Endothelial cell of umbilical vein (primary cell): ENCODE results near the gene TMPRSS6. TPM values are rescaled to one million over a fixed set of nuclear protein-coding genes. Genes with fewer than 3 reads are reported as not detected.

ENCODE experiments used
- BruUV-seq: library from RNA; stranded (reverse); fragments of 400-500 nt; replicated peaks from 2 replicates; lab custom pipeline; 2021; lab: Mats Ljungman, UMichigan
- CTCF ChIA-PET: fragments of 300-600, 350-600 bp; sonication (Branson Sonifier 250); formaldehyde crosslinking; loops from one replicate; lab custom pipeline; 2021; ENCODE audit warnings: antibody characterized with exemption, inconsistent platforms; lab: Charles Lee
- POLR2A ChIA-PET: fragments of 300-600, 350-600 bp; sonication (Branson Sonifier 250); formaldehyde crosslinking; loops from one replicate; lab custom pipeline; 2021; ENCODE audit warnings: antibody characterized with exemption, inconsistent platforms; lab: Charles Lee
- DNase-seq: peaks from one replicate; pipeline ENCODE4 v3.0.0-alpha.2; 2011; ENCODE audit warnings: low read depth, low spot score
- FAIRE-seq: peaks from 2 replicates; lab custom pipeline; 2011; peaks lifted over from hg19 to GRCh38; lab: Jason Lieb, UNC
- H2AFZ ChIP-seq: 2 replicates; pipeline ENCODE4 v1.6.0; 2012; ENCODE audit warnings: low read depth, low read length, control low read depth, inconsistent platforms
- H3K27ac ChIP-seq: 2 replicates; pipeline ENCODE4 v1.5.1; 2011; ENCODE audit warnings: low read depth, mild to moderate bottlenecking, control low read depth, low read length, moderate library complexity; ENCODE audit not compliant: insufficient read depth
- H3K27me3 ChIP-seq, 2 experiments: 2 replicates each; pipeline versions ENCODE4 v1.6.0 to v1.6.1; 2011; ENCODE audit warnings: low read length in 2 of 2, mixed read lengths in 1 of 2; ENCODE audit not compliant: control insufficient read depth in 2 of 2, insufficient read depth in 2 of 2
- H3K36me3 ChIP-seq, 2 experiments: 2 replicates in 1 of 2; 3 replicates in 1 of 2; pipeline ENCODE4 v1.5.1; 2011; ENCODE audit warnings: low read length in 2 of 2, mild to moderate bottlenecking in 1 of 2, moderate library complexity in 1 of 2; ENCODE audit not compliant: control insufficient read depth in 2 of 2, insufficient read depth in 2 of 2; ENCODE audit errors: extremely low read depth in 1 of 2
- H3K4me1 ChIP-seq: 3 replicates; pipeline ENCODE4 v1.5.1; 2011; ENCODE audit warnings: mild to moderate bottlenecking, low read length; ENCODE audit not compliant: control insufficient read depth, insufficient read depth; ENCODE audit errors: extremely low read depth
- H3K4me2 ChIP-seq: 2 replicates; pipeline ENCODE4 v1.6.1; 2011; ENCODE audit warnings: low read length, control low read depth, mixed read lengths; ENCODE audit not compliant: insufficient read depth
- H3K4me3 ChIP-seq, 3 experiments: fragments of 200-600 bp in 1 of 3; sonication (generic), shearing (Covaris generic) in 1 of 3; replicated peaks in 1 of 3; 2 replicates each; pipeline ENCODE4 v1.5.1; 2011 to 2016; ENCODE audit warnings: control low read depth in 3 of 3, low read length in 3 of 3, mild to moderate bottlenecking in 2 of 3, inconsistent platforms in 1 of 3, low read depth in 1 of 3, moderate library complexity in 1 of 3; ENCODE audit not compliant: insufficient read depth in 1 of 3
- H3K79me2 ChIP-seq: 2 replicates; pipeline ENCODE4 v1.6.0; 2012; ENCODE audit warnings: low read length, inconsistent platforms; ENCODE audit not compliant: control insufficient read depth, insufficient read depth
- H3K9ac ChIP-seq: replicated peaks from 2 replicates; pipeline ENCODE3; 2011; ENCODE audit warnings: low read length, control low read depth; ENCODE audit not compliant: insufficient read depth; ENCODE audit errors: extremely low read depth
- H3K9me1 ChIP-seq: replicated peaks from 3 replicates; pipeline ENCODE4 v1.6.0; 2011; ENCODE audit warnings: mild to moderate bottlenecking, low read length; ENCODE audit not compliant: control insufficient read depth, insufficient read depth; ENCODE audit errors: extremely low read depth
- H3K9me3 ChIP-seq: replicated peaks from 2 replicates; pipeline ENCODE4 v1.5.1; 2012; ENCODE audit warnings: low read length, inconsistent platforms; ENCODE audit not compliant: control insufficient read depth, insufficient read depth
- H4K20me1 ChIP-seq: replicated peaks from 2 replicates; pipeline ENCODE3; 2011; ENCODE audit warnings: mild to moderate bottlenecking, low read length; ENCODE audit not compliant: control insufficient read depth, insufficient read depth; ENCODE audit errors: extremely low read depth
- EZH2 ChIP-seq: IDR thresholded peaks from 2 replicates; pipeline ENCODE4 v1.6.1; 2012; ENCODE audit warnings: borderline replicate concordance, low read depth, mild to moderate bottlenecking, moderate library complexity, low read length, inconsistent platforms; ENCODE audit not compliant: severe bottlenecking
- FOS ChIP-seq: IDR thresholded peaks from 2 replicates; pipeline ENCODE4 v1.6.1; 2011; ENCODE audit warnings: mild to moderate bottlenecking, low read length, moderate library complexity, borderline replicate concordance; ENCODE audit not compliant: insufficient read depth
- GATA2 ChIP-seq: IDR thresholded peaks from 2 replicates; pipeline ENCODE4 v1.7.0; 2011; ENCODE audit warnings: low read depth, mild to moderate bottlenecking, moderate library complexity, mixed read lengths, low read length; ENCODE audit not compliant: insufficient read length, insufficient read depth
- JUN ChIP-seq: IDR thresholded peaks from 2 replicates; pipeline ENCODE4 v1.6.1; 2011; ENCODE audit warnings: borderline replicate concordance, low read depth; ENCODE audit not compliant: insufficient read length, insufficient read depth
- MYC ChIP-seq: IDR thresholded peaks from one replicate; pipeline ENCODE4 v1.6.1; 2011; ENCODE audit warnings: mild to moderate bottlenecking, low read depth, low read length
- POLR2A ChIP-seq: IDR thresholded peaks from 2 replicates; pipeline ENCODE4 v1.6.1; 2012; ENCODE audit warnings: low read depth, mild to moderate bottlenecking, control low read depth, low read length
- POLR2AphosphoS5 ChIP-seq: IDR thresholded peaks from 2 replicates; pipeline ENCODE4 v1.6.1; 2012; ENCODE audit warnings: low read depth, mild to moderate bottlenecking, control low read depth, low read length, moderate library complexity; ENCODE audit not compliant: insufficient read depth
- dilution Hi-C: fragments of 300-500 bp; cut with MboI; formaldehyde crosslinking; loops from one replicate; pipeline ENCODE4 v1.15.0; 2019; ENCODE audit warnings: low sequenced_read_pairs; ENCODE audit not compliant: extremely low pct_ligation_motif_present
- intact Hi-C: fragments of 100-400 bp; cut with micrococcal nuclease; formaldehyde crosslinking; loops from one replicate; pipeline ENCODE4 v1.10.0; 2022
- polyA plus RNA-seq, 4 experiments: library from polyadenylated mRNA; depleted of rRNA in 3 of 4; stranded (reverse) in 3 of 4; unstranded in 1 of 4; fragments of >200 nt; gene quantifications; 2 replicates each; pipeline versions ENCODE4 v1.2.1 to v1.2.3, GENCODE V29; 2011 to 2012; ENCODE audit warnings: missing spikeins in 1 of 4
- total RNA-seq: library from RNA; stranded (reverse); gene quantifications from 2 replicates; pipeline ENCODE4 v1.2.3, GENCODE V29; 2021
- TF ChIP-seq, protein P1 (sequence below): IDR thresholded peaks from 2 replicates; pipeline ENCODE4 v1.6.1; 2011; ENCODE audit not compliant: insufficient read depth, insufficient read length
- TF ChIP-seq, protein P2 (sequence below), 2 donors: IDR thresholded peaks; 1 replicate in 1 of 2; 2 replicates in 1 of 2; pipeline ENCODE4 v1.5.1; 2011; ENCODE audit warnings: low read length in 2 of 2, mild to moderate bottlenecking in 2 of 2, moderate library complexity in 2 of 2, control low read depth in 1 of 2, inconsistent platforms in 1 of 2, low read depth in 1 of 2; ENCODE audit not compliant: insufficient read depth in 1 of 2; ENCODE audit errors: extremely low read depth in 1 of 2

TMPRSS6 gene
- total and polyA plus RNA-seq, 2 donors (not counting 3 experiments of a cell fraction or from before 2014, with no cell fraction given): not detected

DNA sequence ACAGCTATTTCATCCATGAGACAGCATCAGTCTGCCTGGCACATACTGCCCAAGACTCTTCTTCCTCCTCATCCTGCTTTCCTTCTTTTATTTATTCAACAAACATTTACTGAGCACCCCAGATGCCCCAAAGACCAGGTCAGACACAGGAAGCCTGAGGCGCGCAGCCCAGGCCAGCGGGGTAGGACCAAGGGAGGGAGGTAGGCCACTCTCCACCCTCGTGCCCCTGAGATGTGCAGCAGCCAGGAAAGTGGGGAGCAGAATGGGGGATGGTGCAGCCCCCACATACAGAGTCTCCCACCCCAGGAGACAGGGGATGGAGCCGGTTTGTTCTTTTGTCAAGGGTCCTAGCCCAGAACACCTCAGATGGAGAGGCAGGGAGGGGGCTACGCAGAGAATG lies 44.4 kb upstream of the TMPRSS6 start:
- CTCF ChIA-PET: interaction anchor here (1.6 kb wide), 1 partner anchor 78 kb away, joined by 4 read pairs; no protein-coding TSS in a partner anchor
- FAIRE-seq: no peak
- no peak overlapping the region for H3K4me2 ChIP-seq
- H3K9ac ChIP-seq: no peak overlapping the region
- H3K27ac ChIP-seq: no peak overlapping the region
- TF ChIP-seq POLR2AphosphoS5 (no peak), MYC (no peak), JUN (no peak), FOS (no peak), GATA2 (no peak), POLR2A (no peak), EZH2 (no peak)
- TF ChIP-seq, protein P1, sequence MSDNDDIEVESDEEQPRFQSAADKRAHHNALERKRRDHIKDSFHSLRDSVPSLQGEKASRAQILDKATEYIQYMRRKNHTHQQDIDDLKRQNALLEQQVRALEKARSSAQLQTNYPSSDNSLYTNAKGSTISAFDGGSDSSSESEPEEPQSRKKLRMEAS: no peak
- TF ChIP-seq, protein P2, sequence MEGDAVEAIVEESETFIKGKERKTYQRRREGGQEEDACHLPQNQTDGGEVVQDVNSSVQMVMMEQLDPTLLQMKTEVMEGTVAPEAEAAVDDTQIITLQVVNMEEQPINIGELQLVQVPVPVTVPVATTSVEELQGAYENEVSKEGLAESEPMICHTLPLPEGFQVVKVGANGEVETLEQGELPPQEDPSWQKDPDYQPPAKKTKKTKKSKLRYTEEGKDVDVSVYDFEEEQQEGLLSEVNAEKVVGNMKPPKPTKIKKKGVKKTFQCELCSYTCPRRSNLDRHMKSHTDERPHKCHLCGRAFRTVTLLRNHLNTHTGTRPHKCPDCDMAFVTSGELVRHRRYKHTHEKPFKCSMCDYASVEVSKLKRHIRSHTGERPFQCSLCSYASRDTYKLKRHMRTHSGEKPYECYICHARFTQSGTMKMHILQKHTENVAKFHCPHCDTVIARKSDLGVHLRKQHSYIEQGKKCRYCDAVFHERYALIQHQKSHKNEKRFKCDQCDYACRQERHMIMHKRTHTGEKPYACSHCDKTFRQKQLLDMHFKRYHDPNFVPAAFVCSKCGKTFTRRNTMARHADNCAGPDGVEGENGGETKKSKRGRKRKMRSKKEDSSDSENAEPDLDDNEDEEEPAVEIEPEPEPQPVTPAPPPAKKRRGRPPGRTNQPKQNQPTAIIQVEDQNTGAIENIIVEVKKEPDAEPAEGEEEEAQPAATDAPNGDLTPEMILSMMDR (IDR thresholded peaks at IDR 0.05; ENCODE audit: extremely low read depth in 1 of 2, insufficient read depth in 1 of 2, low read depth in 1 of 2, low read length in 2 of 2): no peak
- H3K4me3 ChIP-seq: no peak overlapping the region
- H3K9me1 ChIP-seq: no peaks in the 10 kb centered on the region
- H3K36me3 ChIP-seq: no peaks in the 10 kb centered on the region
- intact Hi-C loops: no loop called here
- H3K9me3 ChIP-seq: no peaks in the 10 kb centered on the region
- H3K27me3 ChIP-seq: peaks cover 0 to 5% of the 10 kb centered on the region in 2 experiments
- H3K4me1 ChIP-seq: no peaks in the 10 kb centered on the region
- BruUV-seq: no TSS peak
- POLR2A ChIA-PET: no interaction called here
- no peaks in the 10 kb centered on the region for H3K79me2 ChIP-seq
- dilution Hi-C loops: no loop called here
- no peak for DNase-seq
- H4K20me1 ChIP-seq: no peaks in the 10 kb centered on the region
- no peak overlapping the region for H2AFZ ChIP-seq
